ENCODE results near the gene IQGAP1. TPM values are rescaled to one million over a fixed set of nuclear protein-coding genes. Genes with fewer than 3 reads are reported as not detected.

IQGAP1 gene
- total RNA-seq, 1 experiment from 2014 or later, result 113 TPM

DNA sequence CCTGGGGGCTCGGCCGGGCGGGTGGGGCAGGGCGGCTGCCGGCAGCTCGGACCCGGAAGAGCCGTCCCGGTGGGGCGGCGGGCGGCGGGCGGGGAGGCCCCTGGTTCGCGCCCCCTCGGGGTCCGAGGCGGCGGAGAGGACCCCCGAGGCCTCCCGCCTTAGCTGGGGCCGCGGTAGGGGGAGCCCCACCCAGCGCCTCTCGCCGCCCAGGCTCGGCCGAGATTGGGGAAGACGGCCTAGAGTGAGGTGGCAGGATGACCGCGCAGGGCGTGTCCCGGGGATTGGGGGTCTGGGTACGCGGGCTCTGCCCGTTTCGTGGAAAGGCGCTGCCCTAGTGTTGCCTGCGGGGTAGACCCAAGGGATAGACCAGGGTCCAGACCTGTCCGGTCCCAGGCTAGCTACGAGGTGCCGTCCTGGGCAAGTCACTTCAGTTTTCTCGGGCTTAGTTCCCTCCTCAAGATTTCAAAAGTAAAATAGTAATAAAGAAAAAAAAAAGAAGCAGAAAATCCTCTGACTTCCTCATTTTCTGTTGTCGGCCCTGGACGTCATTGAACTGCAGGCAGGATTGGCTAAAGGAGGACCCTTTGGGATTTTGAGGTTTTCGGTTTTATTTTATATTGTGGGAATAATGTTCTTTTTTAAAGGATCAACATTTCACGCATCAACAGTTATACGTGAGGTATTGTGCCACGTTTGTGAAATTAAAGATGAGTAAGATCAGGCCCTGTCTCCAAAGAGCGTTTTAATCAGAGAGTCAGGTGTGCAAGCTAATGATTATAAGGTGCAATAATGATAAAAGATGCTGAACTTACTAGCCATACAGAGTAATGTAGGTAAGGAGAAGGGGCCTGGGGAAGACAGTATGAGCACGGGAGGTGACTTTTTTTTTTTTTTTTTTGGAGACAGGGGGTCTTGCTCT is 679 bp downstream of the IQGAP1 start:
- no peaks in the 10 kb centered on the region for H3K27me3 ChIP-seq (ENCODE audit: insufficient read depth, low read length)
- no peaks in the 10 kb centered on the region for H3K9me2 ChIP-seq (ENCODE audit: insufficient read depth)
- TSS peak; percentile 65 for BruUV-seq (replicated peaks)
- TF ChIP-seq CBX3 (IDR thresholded peaks at IDR 0.05; ENCODE audit: low read depth) (no peak), ZFX (IDR thresholded peaks at IDR 0.05) (peak; percentile 52)
- TF ChIP-seq, protein P1, sequence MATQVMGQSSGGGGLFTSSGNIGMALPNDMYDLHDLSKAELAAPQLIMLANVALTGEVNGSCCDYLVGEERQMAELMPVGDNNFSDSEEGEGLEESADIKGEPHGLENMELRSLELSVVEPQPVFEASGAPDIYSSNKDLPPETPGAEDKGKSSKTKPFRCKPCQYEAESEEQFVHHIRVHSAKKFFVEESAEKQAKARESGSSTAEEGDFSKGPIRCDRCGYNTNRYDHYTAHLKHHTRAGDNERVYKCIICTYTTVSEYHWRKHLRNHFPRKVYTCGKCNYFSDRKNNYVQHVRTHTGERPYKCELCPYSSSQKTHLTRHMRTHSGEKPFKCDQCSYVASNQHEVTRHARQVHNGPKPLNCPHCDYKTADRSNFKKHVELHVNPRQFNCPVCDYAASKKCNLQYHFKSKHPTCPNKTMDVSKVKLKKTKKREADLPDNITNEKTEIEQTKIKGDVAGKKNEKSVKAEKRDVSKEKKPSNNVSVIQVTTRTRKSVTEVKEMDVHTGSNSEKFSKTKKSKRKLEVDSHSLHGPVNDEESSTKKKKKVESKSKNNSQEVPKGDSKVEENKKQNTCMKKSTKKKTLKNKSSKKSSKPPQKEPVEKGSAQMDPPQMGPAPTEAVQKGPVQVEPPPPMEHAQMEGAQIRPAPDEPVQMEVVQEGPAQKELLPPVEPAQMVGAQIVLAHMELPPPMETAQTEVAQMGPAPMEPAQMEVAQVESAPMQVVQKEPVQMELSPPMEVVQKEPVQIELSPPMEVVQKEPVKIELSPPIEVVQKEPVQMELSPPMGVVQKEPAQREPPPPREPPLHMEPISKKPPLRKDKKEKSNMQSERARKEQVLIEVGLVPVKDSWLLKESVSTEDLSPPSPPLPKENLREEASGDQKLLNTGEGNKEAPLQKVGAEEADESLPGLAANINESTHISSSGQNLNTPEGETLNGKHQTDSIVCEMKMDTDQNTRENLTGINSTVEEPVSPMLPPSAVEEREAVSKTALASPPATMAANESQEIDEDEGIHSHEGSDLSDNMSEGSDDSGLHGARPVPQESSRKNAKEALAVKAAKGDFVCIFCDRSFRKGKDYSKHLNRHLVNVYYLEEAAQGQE (IDR thresholded peaks at IDR 0.05; ENCODE audit: low read depth), result no peak
- TF ChIP-seq, protein P2, sequence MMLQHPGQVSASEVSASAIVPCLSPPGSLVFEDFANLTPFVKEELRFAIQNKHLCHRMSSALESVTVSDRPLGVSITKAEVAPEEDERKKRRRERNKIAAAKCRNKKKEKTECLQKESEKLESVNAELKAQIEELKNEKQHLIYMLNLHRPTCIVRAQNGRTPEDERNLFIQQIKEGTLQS (IDR thresholded peaks at IDR 0.05), result no peak
- POLR2A ChIA-PET, result interaction anchor here (0.6 to 2.4 kb wide), 15 partner anchors 11 to 196 kb away, joined by 3 to 13 read pairs (median 3); no protein-coding TSS in a partner anchor
- peak overlapping the region; percentile 80 for H3K4me2 ChIP-seq (ENCODE audit: low read length)
- no peak for DNase-seq (ENCODE audit: low read depth, low spot score)
- peaks cover 2 to 18% of the 10 kb centered on the region in 2 experiments; a peak in 3 of 4 replicates for H3K36me3 ChIP-seq (ENCODE audit: control insufficient read depth in 1 of 2, insufficient read depth in 2 of 2, low read length in 2 of 2)
- H3K79me2 ChIP-seq (ENCODE audit: insufficient read depth, low read length), result peaks cover 52% of the 10 kb centered on the region
- no peaks in the 10 kb centered on the region for H4K20me1 ChIP-seq (ENCODE audit: insufficient read depth)
- H3K27ac ChIP-seq (ENCODE audit: low read depth, low read length), result peak overlapping the region; percentile 65
- no peak overlapping the region for H2AFZ ChIP-seq (ENCODE audit: low read depth, low read length, poor library complexity, severe bottlenecking)
- ATAC-seq, result peak; percentile 60
- H3K4me3 ChIP-seq (replicated peaks in 1 of 2; ENCODE audit: low read depth in 1 of 2, low read length in 2 of 2), result peak overlapping the region; percentile 75 to 92
- intact Hi-C loops (cut with micrococcal nuclease), result loop anchor here (1.0 kb wide), 1 partner anchor 12 kb away; no protein-coding TSS in a partner anchor
- peaks cover 6 to 18% of the 10 kb centered on the region in 2 experiments; a peak in 3 of 4 replicates for H3K4me1 ChIP-seq (ENCODE audit: control insufficient read depth in 1 of 2, insufficient read depth in 2 of 2, low read length in 2 of 2)
- peak overlapping the region; percentile 80 for H3K9ac ChIP-seq (ENCODE audit: low read length)
- H3K9me3 ChIP-seq (ENCODE audit: control insufficient read depth in 1 of 2, insufficient read depth in 1 of 2, low read depth in 1 of 2, low read length in 2 of 2), result no peaks in the 10 kb centered on the region
- CTCF ChIA-PET, result interaction anchor here (1.4 kb wide), 1 partner anchor 94 kb away, joined by 4 read pairs; no protein-coding TSS in a partner anchor
- RAD21 ChIA-PET (ENCODE audit: low non-redundant PET in 1 of 2, low total read pairs in 2 of 2, uncharacterized antibody in 2 of 2, unreplicated experiment in 2 of 2), result interaction anchor here (0.7 to 1.2 kb wide), 2 partner anchors 12 to 78 kb away, joined by 3 to 5 read pairs; no protein-coding TSS in a partner anchor
